SKM-1 (cell line): ENCODE measurements around the gene CTRB2.
"Not testable (repeated sequence)": the region's sequence is repeated elsewhere in the genome, so short reads cannot be mapped to it uniquely, and the experiment has no call there.

Experiments used
- DNase-seq: peaks from one replicate; lab custom pipeline; 2025; ENCODE audit not compliant: unreplicated experiment; lab: John Stamatoyannopoulos, UW

The CTRB2 gene

GRCh38 chr16:75242436-75243078, 35.6 kb upstream of the CTRB2 start:
- DNase-seq, result not testable (repeated sequence)

- no peak for DNase-seq
These were observed 35.0 kb upstream of the CTRB2 start for GRCh38 chr16:75241955-75242354.

DNA sequence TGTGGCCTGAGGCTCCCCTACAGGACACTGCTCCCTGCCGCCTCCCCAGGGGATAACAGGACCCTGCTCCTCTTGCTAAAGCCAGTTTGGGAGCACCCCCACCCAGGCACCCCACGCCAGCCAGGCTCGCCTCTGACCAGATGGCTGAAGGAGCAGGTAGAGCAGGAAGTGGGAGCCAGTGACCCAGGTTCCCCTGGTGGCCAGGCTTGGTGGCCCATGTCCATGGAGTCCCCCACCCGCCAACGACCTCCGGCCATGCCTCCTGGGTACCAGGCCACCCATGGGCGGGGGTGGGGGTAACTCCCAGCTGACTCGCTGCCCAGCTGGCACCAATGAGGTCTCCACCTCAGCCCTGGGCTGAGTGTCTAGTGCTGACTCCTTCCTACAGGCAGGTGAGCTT, 34.5 kb upstream of the CTRB2 start:
- DNase-seq, result no peak

DNA sequence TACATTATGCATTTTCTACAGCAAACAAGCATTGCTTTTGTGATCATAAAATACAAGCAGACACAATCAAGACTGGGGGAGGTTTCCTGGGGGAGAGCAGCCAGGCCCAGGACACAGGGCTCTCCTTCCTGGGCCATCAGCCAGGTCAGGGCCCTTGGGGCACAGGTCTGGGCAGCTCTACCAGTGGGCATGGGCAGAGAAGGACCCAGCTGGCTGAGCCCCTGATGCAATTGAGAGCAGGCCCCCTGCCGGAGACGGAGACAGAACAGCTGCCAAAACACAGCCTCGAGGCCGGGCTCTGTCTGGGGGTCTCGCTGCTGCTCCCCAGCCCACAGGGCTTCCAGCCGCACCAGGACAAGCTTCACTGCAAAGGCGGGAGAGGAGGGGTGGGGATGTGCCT, 33.7 kb upstream of the CTRB2 start:
- DNase-seq, result not testable (repeated sequence)

GRCh38 chr16:75239542-75240122, 32.7 kb upstream of the CTRB2 start:
- DNase-seq, result no peak

GRCh38 chr16:75238853-75239541, 32.0 kb upstream of the CTRB2 start:
- DNase-seq, result no peak

- DNase-seq, result no peak
These were observed 31.3 kb upstream of the CTRB2 start for GRCh38 chr16:75238132-75238852.

- DNase-seq, result no peak
These were observed 30.6 kb upstream of the CTRB2 start for GRCh38 chr16:75237398-75238131.

DNA sequence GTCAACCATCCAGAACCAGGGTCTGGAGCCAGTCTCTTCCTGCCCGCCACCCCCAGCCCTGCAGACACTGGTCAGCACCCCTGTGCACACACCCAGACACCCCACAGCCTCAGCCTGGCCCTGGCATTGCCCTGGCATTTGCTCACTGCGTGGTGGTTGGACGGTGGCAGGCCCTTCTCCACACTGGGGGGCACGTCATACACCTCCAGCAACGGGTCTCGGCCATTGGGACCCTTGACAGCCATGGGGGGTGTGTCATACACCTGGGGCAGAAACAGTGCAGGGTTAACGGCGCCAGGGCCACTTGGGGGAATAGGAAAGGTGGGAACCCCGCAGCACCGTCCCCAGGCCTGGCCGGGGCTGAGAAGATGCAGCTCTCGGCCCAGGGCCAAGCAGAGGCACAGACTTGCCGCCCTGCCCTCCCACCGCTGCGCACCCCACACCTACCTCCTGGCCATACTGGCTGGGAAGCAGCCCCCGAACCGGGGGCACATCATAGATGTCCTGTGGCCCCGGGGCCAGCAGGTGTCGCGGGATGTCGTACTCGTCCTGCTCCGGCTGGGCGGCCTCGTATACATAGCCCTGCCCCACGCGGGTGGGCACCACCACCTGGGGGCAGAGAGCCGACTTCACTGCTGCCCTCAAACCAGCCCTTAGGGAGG, 29.9 kb upstream of the CTRB2 start:
- DNase-seq, result no peak

DNA sequence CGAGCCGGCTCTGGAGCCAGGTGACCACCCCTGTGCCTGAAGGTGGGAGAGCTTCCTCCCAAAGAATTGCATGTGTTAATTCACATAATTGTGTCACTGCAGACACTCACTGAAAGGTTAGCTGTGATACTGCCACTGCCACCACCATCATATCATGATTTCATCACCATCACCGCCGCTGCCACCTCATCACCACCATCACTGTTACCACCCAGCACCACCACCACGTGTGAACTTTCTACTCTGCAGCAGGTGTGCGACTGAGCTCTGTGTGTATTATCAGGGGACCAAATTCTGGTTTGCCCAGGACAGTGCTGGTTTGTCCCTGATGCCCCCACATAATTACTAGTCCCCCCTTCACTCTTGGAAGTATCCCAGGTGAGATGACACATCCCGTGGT, 29.3 kb upstream of the CTRB2 start:
- DNase-seq, result no peak

GRCh38 chr16:75235721-75236193, 28.8 kb upstream of the CTRB2 start:
- DNase-seq, result no peak

GRCh38 chr16:75234856-75235696, 28.1 kb upstream of the CTRB2 start:
- DNase-seq, result no peak

GRCh38 chr16:75233611-75233938, 26.6 kb upstream of the CTRB2 start:
- no peak for DNase-seq

- no peak for DNase-seq
These were observed 24.6 kb upstream of the CTRB2 start for GRCh38 chr16:75231570-75231969.

DNA sequence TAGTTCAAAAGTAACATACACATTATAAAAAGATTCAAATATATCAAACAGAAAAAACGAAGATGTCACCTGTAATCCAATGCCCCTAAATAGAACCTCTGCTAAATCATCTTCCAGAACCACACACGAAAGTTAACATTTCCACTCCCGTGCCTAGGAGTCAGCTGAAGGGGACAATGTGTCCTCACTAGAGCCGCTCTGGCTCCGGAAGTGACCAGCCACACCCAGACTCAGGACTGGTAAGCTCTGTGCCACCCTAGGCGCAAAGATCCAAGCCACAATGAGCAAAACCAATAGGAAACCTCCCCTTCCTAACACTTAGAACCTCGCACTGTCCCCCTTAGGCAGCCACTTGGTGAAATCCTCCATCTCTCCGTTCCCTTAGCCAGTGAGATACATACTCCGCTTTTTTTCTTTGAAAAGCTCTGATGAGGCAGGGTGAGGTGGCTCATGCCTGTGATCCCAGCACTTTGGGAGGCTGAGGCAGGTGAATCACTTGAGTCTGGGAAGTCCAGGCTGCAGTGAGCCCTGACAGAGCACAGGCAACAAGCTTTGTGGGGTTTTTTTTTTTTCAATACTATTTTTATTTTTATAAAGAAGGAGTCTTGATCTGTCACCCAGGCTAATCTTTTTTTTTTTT, 23.6 kb upstream of the CTRB2 start:
- DNase-seq, result no peak

GRCh38 chr16:75229172-75230031, 22.4 kb upstream of the CTRB2 start:
- no peak for DNase-seq

DNA sequence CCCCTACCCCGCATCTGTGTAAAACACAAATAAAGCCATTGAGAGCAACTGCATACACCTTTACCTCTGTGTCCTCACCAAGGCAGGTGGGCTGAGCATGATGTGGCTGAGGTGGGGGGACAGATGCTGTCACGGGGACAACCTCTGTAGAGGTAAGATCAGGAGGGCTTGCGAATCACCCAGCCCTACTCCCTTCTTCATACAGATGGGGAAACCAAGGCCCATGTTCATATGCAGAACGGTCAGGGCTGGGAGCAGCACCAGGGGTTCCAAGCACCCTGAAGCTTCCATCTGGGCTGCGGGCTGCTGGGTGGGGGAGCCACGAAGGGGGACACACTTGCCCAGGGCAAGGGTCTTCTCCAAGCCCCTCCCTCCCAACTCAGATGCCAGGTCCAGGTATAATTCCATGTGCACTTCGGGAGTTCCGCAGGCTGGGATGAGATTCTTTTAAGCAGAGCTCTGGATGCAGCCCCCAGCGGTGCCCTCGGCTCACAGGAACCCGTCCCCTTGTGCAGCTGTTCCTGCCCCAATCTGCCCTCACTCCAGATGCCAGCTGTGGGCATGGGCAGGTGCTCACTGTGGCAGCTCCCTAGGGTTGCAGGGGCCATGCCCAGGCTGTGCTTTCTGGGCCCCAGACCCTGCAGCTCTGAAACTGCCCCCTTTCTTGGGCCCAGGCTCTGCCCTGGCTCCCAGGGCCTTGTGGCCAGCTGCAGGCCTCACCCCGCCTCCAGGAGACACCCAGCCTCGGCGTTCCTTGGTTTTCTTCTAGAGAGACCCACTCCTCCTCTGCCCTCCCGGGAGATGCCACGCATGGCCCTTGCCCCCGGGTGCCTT, 21.4 kb upstream of the CTRB2 start:
- no peak for DNase-seq
